GM18873 (cell line): Measurements from ENCODE around the gene PTK7.
"Not testable (repeated sequence)": the region's sequence is repeated elsewhere in the genome, so short reads cannot be mapped to it uniquely, and the experiment has no call there.

ENCODE experiments used
- ATAC-seq: cut with Tn5 transposase; IDR thresholded peaks from one replicate; pipeline ENCODE4 v1.9.1; 2021; ENCODE audit warnings: mild to moderate bottlenecking, moderate library complexity, moderate number of reproducible peaks; ENCODE audit not compliant: unreplicated experiment, low FRiP score

Gene PTK7

DNA sequence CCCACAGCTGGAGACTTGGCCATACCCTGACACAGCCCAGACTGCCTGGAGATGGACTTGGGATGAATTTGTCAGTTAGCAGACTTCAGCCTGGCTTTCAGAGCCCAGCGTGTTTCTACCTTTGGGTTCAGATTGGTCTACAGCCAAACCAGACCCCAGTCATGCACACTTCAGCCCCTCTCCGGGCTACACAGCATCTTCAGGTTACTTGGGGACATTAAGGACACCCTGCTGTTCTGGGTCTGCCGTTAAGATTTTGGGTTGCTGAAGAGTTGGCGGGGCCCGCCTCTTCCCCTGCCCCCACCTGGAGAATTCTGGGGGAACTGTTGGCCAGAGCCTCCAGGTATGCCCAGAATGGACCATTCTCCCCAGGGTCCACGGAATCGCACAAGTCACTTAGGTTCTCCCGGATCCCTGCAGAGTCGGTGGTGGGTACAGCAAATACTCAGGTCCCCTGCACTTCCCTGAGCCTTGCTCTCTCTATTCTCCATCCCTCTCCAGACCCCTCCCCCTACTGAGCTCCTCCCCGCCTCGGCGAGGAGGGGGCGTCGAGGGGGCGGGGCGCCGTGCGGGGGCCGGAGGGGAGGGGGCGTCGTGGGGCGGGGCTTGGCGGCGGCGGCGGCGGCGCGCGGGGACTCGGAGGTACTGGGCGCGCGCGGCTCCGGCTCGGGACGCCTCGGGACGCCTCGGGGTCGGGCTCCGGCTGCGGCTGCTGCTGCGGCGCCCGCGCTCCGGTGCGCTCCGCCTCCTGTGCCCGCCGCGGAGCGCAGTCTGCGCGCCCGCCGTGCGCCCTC is at the start of gene PTK7:
PTK7 (plus strand) TSS at position 645 of the 794 bp plus-strand sequence. CDS start 175 bp downstream, outside the sequence.
- ATAC-seq: no peak

- no peak for ATAC-seq
Observed at GRCh38 chr6:43026365-43026764, 49.7 kb upstream of the PTK7 start.

DNA sequence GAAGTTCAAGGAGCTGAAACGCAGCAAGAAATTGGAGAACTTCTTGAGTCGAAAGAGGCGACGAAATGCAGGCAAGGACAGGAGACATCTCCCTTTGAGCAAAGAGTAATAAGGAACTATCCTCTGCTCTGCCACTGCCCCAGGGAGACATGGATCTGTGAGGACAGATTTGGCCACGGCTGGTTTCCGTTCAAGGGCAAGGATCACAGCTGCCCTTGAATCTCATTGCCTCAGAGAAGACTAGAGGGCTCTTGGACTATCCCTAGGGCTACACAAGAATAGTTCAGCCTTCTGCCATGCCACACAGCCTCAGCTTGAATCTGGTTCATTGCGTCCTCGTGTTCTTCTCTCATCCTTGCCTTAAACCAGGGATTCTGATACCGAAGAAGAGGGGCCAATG is 47.0 kb upstream of the PTK7 start:
- no peak for ATAC-seq

GRCh38 chr6:43032326-43032725 is 43.8 kb upstream of the PTK7 start:
- no peak for ATAC-seq

DNA sequence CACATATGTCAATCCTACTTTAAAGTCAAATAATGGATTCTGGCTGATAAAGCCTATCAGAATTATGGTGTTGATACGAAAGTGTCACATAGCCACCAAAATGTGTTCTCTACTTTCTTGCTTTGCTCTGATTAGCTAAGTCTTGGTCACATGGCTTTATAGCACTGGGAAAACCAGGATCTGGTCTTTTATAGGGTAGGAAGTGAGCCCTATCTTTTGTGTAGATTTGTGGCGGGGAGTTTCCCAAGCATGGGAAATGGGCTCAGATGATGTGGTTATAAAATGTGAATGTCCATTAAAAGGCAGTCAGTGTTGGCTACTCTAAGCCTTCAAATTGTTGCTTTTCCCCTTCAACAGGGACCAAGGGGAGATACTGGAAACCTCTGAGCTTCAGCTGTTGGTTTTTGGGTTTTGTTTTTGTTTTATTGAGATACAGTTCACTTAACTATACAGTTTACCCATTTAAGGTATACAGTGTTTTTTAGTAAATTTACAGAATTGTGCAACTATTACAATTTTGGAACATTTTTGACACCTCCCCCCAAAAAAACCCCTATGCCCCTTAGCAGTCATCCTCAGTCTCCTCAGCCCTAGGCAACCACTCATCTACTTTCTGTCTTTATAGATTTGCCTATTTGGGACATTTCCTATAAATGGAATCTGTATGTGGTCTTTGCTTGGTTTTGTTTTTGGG is 42.5 kb upstream of the PTK7 start:
- no peak for ATAC-seq

DNA sequence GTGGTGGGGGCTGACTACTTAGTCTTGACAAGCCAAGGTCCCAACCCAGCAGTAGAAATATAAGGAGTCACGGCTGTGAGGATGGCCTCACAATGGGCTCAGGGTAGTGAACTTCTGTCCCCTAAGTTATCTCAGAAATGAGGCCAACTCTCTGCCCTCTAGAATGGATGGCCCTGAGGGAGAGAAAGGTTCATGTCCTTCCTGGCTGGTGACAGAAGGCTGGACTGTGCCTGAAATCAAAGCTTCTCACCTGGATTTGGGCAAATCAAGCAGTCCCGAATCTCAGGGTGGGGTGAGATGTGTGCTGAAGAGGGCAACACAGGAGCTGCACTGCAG is 42.0 kb upstream of the PTK7 start:
- no peak for ATAC-seq

- ATAC-seq: no peak
Observed at GRCh38 chr6:43035495-43036194, 40.5 kb upstream of the PTK7 start.

- no peak for ATAC-seq
Observed at GRCh38 chr6:43036712-43037111, 39.4 kb upstream of the PTK7 start.

DNA sequence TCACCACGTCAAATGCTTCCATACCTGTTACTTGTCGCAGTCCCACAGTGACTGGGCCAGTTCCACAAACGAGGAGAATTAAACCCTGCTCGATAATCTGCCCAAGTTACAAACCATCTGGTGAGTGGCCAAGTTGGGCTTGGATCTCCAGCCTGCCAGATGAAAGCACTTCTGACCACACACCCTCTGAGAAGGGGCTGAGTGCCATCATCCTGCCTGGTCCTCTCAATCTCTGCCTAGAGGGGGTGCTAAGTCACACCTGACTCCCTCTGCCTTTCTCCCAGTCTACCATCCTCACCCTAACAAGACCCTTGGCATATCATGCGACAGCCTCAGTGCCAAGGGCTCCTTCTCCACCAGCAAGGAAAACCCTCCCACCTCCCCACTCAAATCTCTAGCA is 38.9 kb upstream of the PTK7 start:
- no peak for ATAC-seq

DNA sequence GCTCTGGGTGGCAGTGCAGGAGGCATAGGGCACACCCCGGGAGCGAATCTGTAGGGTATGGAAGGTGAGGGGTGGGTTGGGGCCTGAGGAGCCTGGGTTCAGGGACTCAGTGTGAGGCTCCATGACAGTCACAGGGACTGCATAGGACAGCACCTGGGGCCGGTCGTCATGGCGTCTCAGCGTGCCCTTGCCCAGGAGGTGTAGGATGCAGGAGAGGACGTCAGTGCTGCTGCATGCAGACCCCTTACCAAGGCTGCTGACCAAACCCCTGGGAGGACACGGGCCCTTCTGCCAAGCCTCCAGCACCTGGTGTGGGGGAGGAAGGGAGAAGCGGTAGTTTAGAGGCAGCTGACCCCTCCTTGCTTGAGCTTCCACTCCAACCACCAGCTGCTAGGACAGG is 38.4 kb upstream of the PTK7 start:
- no peak for ATAC-seq

GRCh38 chr6:43038727-43039126 is 37.4 kb upstream of the PTK7 start:
- ATAC-seq: no peak

DNA sequence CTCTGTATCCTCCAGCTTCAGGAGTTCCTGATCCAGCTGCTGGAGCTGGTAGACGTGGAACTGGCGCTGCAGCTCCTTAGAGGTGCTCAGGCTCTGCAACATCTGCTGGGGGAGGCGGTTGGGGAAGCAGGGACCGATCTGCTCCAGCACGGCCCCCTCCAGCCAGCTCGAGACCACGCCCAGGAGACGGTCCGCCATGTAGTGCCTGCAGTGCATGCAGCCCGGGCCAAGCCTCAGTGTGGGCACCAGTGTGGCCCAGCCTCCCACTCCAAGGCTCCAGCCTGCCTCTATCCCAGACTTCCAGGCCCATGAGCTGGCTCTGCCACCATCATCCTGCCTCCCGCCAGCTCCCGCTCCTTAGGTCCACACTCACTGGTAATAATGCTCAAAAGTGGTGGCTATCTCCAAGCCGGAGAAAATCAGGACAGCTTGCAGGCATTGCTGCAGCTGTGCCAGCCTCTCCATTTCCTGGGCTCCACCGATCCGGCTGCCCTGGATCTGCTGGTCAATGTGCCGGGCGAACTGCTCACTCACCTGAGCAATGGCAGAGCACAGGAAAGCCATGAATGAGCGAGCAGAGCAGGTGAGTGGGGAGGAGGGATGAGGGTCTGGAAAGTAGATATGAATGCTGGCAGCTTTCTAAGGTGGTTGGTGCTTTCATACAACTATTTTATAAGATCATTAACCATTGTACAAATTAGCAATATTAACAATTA is 35.4 kb upstream of the PTK7 start:
- ATAC-seq: no peak

- not testable (repeated sequence) for ATAC-seq
Observed at GRCh38 chr6:43041475-43041874, 34.6 kb upstream of the PTK7 start.

DNA sequence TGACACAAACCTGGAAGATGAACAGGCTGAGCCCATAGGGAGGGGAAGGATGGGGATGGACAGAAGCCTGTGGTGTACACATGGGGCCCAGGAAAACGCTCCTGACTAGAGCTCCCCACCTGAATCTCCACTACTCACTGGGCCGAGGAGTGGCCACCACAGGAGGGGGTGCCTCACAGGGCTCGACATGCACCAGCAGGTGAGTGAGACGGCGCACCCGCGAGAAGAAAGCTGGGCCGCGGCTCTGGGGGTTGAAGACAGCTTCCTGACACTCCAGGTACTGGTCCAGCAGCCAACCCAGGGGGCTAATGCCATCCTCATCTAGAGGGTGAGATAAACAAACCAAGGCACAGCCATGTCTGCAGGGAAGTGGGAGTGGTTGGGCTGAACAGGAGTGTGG is 32.8 kb upstream of the PTK7 start:
- no peak for ATAC-seq

DNA sequence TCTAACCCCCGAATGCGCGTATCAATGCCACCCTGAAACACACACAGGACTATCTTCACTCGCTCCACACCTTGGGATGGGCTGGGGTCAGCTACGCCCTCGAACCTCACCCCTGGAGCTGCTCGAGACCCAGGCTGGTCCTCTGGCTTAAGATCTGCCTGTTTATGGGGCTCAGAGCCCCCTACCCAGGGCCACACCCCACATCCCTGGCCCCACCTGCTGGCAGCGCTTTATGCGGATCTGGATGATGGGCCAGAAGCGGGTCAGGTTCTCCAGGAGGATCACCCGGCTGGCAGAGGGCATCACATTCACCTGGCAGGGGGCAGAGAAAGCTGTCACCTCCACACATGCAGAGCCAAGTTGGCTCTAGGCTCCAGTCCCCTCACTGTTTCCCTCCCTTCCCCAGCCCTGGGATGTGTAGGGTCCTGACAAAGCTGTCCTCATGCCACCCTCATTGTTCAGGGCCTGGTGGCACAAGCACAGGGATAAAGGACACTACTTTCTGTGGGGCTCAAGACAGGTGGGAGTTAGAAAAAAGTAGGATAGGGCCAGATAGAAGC is 30.7 kb upstream of the PTK7 start:
- ATAC-seq: no peak

- no peak for ATAC-seq
Observed at GRCh38 chr6:43047998-43048397, 28.1 kb upstream of the PTK7 start.

DNA sequence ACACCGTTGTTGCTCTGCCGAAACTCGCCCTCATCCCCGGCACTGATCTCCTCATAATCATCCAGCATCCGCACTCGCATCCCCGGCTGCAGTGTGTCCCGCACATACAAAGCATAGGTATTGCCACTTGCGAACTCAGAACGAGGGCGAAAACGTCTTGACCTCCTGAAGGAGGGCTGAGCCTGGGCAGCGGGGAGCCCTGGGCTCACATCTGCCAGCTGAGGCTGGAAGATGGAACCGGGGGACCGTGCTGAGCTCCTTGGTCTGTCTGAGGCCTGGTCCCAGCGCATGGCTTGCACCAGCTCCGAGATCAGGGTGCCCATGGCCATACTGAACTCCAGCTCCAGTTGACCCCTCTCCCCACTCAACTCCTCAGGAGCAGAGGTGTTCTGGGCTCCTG is 25.1 kb upstream of the PTK7 start:
- no peak for ATAC-seq

- no peak for ATAC-seq
Observed at GRCh38 chr6:43052225-43052841, 23.8 kb upstream of the PTK7 start.

DNA sequence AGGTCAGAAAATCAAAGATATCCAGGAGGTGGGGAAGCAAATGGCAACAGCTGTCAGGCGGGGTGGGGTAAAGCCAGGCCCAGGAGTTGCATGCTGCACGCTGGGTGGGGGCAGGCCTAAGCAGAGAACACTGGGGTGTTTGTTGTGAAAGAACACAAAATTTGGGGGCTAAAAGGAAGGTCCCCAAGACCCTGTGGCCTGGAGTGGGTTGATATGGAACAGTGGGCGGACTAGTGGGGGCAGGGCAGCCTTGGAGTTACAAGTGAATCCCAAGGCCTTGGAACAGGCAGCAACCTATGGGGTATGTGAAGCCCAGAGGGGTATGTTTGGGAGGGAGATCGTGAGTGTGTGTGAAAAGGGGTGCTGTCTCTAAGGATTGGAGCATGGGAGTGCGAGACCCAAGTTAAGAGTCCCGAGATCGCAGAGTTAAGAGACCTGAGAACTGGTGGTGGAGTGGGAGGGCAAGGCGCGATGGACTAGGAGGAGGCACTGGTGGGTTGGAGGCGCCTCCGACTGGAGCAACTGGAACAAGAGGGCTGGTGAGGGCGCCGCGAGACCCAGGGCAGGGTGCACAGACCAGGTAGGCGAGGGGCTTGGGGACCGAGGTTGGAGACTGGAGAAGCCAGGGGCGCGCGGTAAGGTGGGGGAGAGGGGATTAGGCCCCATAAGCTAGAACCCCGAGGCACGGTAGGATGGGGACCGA is 23.1 kb upstream of the PTK7 start:
- no peak for ATAC-seq
